CD4-positive, alpha-beta T cell (primary cell): ENCODE results near the gene BANF1. TPM values are rescaled to one million over a fixed set of nuclear protein-coding genes. Genes with fewer than 3 reads are reported as not detected.

Experiments used
- ATAC-seq: fragments of 200-7000 bp; cut with Tn5 transposase; one replicate; pipeline ENCODE4 v1.10.0; 2022; ENCODE audit warnings: mild to moderate bottlenecking; ENCODE audit not compliant: poor library complexity
- CTCF ChIA-PET: fragments of 350-600 bp; sonication (Branson Sonifier 250); formaldehyde crosslinking; loops from one replicate; lab custom pipeline; 2021; ENCODE audit warnings: antibody characterized with exemption, inconsistent platforms; lab: Charles Lee
- POLR2A ChIA-PET: fragments of 350-600 bp; sonication (Branson Sonifier 250); formaldehyde crosslinking; loops from one replicate; lab custom pipeline; 2021; ENCODE audit warnings: antibody characterized with exemption, inconsistent platforms; lab: Charles Lee
- DNase-seq, 14 experiments: peaks; one replicate each; pipeline ENCODE4 v3.0.0-alpha.2; 2013 to 2020; ENCODE audit warnings: mixed read lengths in 2 of 14
- H3K27ac ChIP-seq, 2 donors: one replicate each; pipeline versions ENCODE4 v1.5.1 to v1.7.0; 2013; ENCODE audit warnings: low read length in 2 of 2, low read depth in 1 of 2, mild to moderate bottlenecking in 1 of 2
- H3K27me3 ChIP-seq, 2 experiments: 1 replicate in 1 of 2; 2 replicates in 1 of 2; pipeline versions ENCODE4 v1.6.1 to v1.7.0; 2013; ENCODE audit warnings: low read length in 2 of 2, control low read depth in 1 of 2, mild to moderate bottlenecking in 1 of 2, moderate library complexity in 1 of 2; ENCODE audit not compliant: insufficient read depth in 2 of 2, control insufficient read depth in 1 of 2
- H3K36me3 ChIP-seq: one replicate; pipeline ENCODE4 v1.6.1; 2013; ENCODE audit warnings: low read length, control low read depth; ENCODE audit not compliant: insufficient read depth
- H3K4me1 ChIP-seq: one replicate; pipeline ENCODE4 v1.6.1; 2013; ENCODE audit warnings: low read length, control low read depth; ENCODE audit not compliant: insufficient read depth
- H3K4me3 ChIP-seq: one replicate; pipeline ENCODE4 v1.5.1; 2013; ENCODE audit warnings: mild to moderate bottlenecking, low read length, moderate library complexity
- H3K9me3 ChIP-seq, 2 experiments: 1 replicate in 1 of 2; 2 replicates in 1 of 2; pipeline versions ENCODE4 v1.6.1 to v1.7.0; 2013; ENCODE audit warnings: low read length in 2 of 2, mild to moderate bottlenecking in 2 of 2, control low read depth in 1 of 2, moderate library complexity in 1 of 2; ENCODE audit not compliant: control insufficient read depth in 1 of 2, insufficient read depth in 1 of 2
- H3K27ac Mint-ChIP-seq: one replicate; pipeline ENCODE4 v1.8.0; 2020; ENCODE audit warnings: mixed read lengths
- H3K27me3 Mint-ChIP-seq: one replicate; pipeline ENCODE4 v1.8.0; 2021; ENCODE audit warnings: mixed read lengths
- H3K36me3 Mint-ChIP-seq: one replicate; pipeline ENCODE4 v1.8.0; 2021; ENCODE audit warnings: low read depth, mixed read lengths
- H3K4me1 Mint-ChIP-seq: one replicate; pipeline ENCODE4 v1.8.0; 2021; ENCODE audit warnings: low read depth, mixed read lengths
- H3K4me3 Mint-ChIP-seq: one replicate; pipeline ENCODE4 v1.8.0; 2020; ENCODE audit warnings: mild to moderate bottlenecking, mixed read lengths
- H3K9me3 Mint-ChIP-seq: one replicate; pipeline ENCODE4 v1.8.0; 2020; ENCODE audit warnings: mixed read lengths
- intact Hi-C, 2 experiments: fragments of 100-400 bp; cut with DNase I in 1 of 2; cut with micrococcal nuclease in 1 of 2; formaldehyde crosslinking; loops; one replicate each; pipeline versions ENCODE4 v1.15.1 to v1.9.0; 2023 to 2025; cut with DNase I, micrococcal nuclease
- total RNA-seq, 174 experiments: library from RNA in 2 of 174; stranded (reverse) in 2 of 174; gene quantifications; one replicate each; pipeline ENCODE4 v1.2.3 and lab custom pipeline; 2021 to 2026
- TF ChIP-seq, protein P1 (sequence below): fragments of 200-600 bp; IDR thresholded peaks from one replicate; pipeline ENCODE4 v1.8.0; 2022; ENCODE audit warnings: antibody characterized with exemption, mild to moderate bottlenecking

Gene BANF1
- total RNA-seq, 2 experiments from 2014 or later: 21.3 to 22.3 TPM

GRCh38 chr11:66011239-66011784 lies 9.0 kb downstream of the BANF1 start:
- peaks cover 23% of the 10 kb centered on the region for H3K27me3 Mint-ChIP-seq
- H3K36me3 Mint-ChIP-seq: no peaks in the 10 kb centered on the region
- Histone ChIP-seq H3K4me1 (peaks cover 11% of the 10 kb centered on the region), H3K36me3 (no peaks in the 10 kb centered on the region), H3K27ac (no peak overlapping the region), H3K27me3 (peaks cover 23 to 25% of the 10 kb centered on the region in 2 experiments), H3K4me3 (no peak overlapping the region), H3K9me3 (peaks cover 0 to 5% of the 10 kb centered on the region in 2 experiments)
- H3K9me3 Mint-ChIP-seq: no peaks in the 10 kb centered on the region
- no peak overlapping the region for H3K4me3 Mint-ChIP-seq
- no peak overlapping the region for H3K27ac Mint-ChIP-seq
- ATAC-seq (no peak), DNase-seq (no peak)
- intact Hi-C loops: no loop called here
- H3K4me1 Mint-ChIP-seq: no peaks in the 10 kb centered on the region
- POLR2A ChIA-PET: interaction anchor here (1.6 kb wide), 1 partner anchor 152 kb away, joined by 4 read pairs; the partner anchor contains the start of gene MUS81
- CTCF ChIA-PET: interaction anchor here (0.8 kb wide), 1 partner anchor 11 kb away, joined by 4 read pairs; no protein-coding TSS in a partner anchor
- TF ChIP-seq, protein P1, sequence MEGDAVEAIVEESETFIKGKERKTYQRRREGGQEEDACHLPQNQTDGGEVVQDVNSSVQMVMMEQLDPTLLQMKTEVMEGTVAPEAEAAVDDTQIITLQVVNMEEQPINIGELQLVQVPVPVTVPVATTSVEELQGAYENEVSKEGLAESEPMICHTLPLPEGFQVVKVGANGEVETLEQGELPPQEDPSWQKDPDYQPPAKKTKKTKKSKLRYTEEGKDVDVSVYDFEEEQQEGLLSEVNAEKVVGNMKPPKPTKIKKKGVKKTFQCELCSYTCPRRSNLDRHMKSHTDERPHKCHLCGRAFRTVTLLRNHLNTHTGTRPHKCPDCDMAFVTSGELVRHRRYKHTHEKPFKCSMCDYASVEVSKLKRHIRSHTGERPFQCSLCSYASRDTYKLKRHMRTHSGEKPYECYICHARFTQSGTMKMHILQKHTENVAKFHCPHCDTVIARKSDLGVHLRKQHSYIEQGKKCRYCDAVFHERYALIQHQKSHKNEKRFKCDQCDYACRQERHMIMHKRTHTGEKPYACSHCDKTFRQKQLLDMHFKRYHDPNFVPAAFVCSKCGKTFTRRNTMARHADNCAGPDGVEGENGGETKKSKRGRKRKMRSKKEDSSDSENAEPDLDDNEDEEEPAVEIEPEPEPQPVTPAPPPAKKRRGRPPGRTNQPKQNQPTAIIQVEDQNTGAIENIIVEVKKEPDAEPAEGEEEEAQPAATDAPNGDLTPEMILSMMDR: no peak

- ATAC-seq: peak; percentile 39
- no peaks in the 10 kb centered on the region for H3K36me3 ChIP-seq
- POLR2A ChIA-PET: interaction anchor here (1.6 kb wide), 1 partner anchor 152 kb away, joined by 4 read pairs; the partner anchor contains the start of gene MUS81
- H3K4me3 ChIP-seq: no peak within 1 kb of the TSS
- H3K27ac Mint-ChIP-seq: no peak within 1 kb of the TSS
- no peak within 1 kb of the TSS for H3K4me3 Mint-ChIP-seq
- TF ChIP-seq, protein P1: no peak
- H3K27me3 Mint-ChIP-seq: peaks cover 23% of the 10 kb centered on the region
- H3K36me3 Mint-ChIP-seq: no peaks in the 10 kb centered on the region
- H3K9me3 Mint-ChIP-seq: no peaks in the 10 kb centered on the region
- CTCF ChIA-PET: interaction anchor here (0.8 kb wide), 1 partner anchor 10 kb away, joined by 4 read pairs; no protein-coding TSS in a partner anchor
- intact Hi-C loops: no loop called here
- H3K4me1 ChIP-seq: peaks cover 11% of the 10 kb centered on the region
- no peak within 1 kb of the TSS for H3K27ac ChIP-seq
- DNase-seq: no peak
- peaks cover 0 to 5% of the 10 kb centered on the region in 2 experiments for H3K9me3 ChIP-seq
- no peaks in the 10 kb centered on the region for H3K4me1 Mint-ChIP-seq
- peaks cover 23 to 25% of the 10 kb centered on the region in 2 experiments for H3K27me3 ChIP-seq
Measured at GRCh38 chr11:66011785-66012303, 9.5 kb downstream of the BANF1 start, which contains the start of gene CST6. Gene CST6 (plus strand): TSS chr11:66012008. CDS start chr11:66012045, 37 bp downstream.

- Histone ChIP-seq H3K4me3 (no peak overlapping the region), H3K4me1 (peaks cover 11% of the 10 kb centered on the region), H3K9me3 (peaks cover 0 to 5% of the 10 kb centered on the region in 2 experiments), H3K27ac (no peak overlapping the region), H3K27me3 (peaks cover 23 to 25% of the 10 kb centered on the region in 2 experiments), H3K36me3 (no peaks in the 10 kb centered on the region)
- POLR2A ChIA-PET: interaction anchor here (0.8 to 1.6 kb wide), 2 partner anchors 10 to 153 kb away, joined by 4 read pairs; partner anchors contain the start of genes BANF1 and MUS81
- Mint-ChIP-seq H3K27ac (no peak overlapping the region), H3K4me3 (no peak overlapping the region), H3K36me3 (no peaks in the 10 kb centered on the region), H3K9me3 (no peaks in the 10 kb centered on the region), H3K27me3 (peaks cover 23% of the 10 kb centered on the region), H3K4me1 (no peaks in the 10 kb centered on the region)
- ATAC-seq (peak; percentile 11), DNase-seq (no peak)
- TF ChIP-seq, protein P1: no peak
- intact Hi-C loops: no loop called here
- CTCF ChIA-PET: no interaction called here
Measured at GRCh38 chr11:66012371-66012945, 10.2 kb downstream of the BANF1 start.
